ENCODE results near the gene L3MBTL1. TPM values are rescaled to one million over a fixed set of nuclear protein-coding genes. Genes with fewer than 3 reads are reported as not detected.

Gene L3MBTL1
- total RNA-seq, 1 donor from 2014 or later = 8.9 TPM

GRCh38 chr20:43513931-43514647 is 6.6 kb downstream of the L3MBTL1 start:
- Mint-ChIP-seq H3K4me3 (peak overlapping the region; percentile 95), H3K27me3 (ENCODE audit: insufficient read depth) (peaks cover 4% of the 10 kb centered on the region), H3K4me1 (ENCODE audit: low read depth) (no peaks in the 10 kb centered on the region), H3K9me3 (no peaks in the 10 kb centered on the region), H3K36me3 (ENCODE audit: low read depth) (no peaks in the 10 kb centered on the region), H3K27ac (peak overlapping the region; percentile 91)
- intact Hi-C loops (cut with micrococcal nuclease) = loop anchor here (1.0 kb wide), 4 partner anchors 22 to 153 kb away; partner anchors contain the start of genes IFT52, MYBL2 and SRSF6
- peak; percentile 88 for DNase-seq (ENCODE audit: low spot score)

GRCh38 chr20:43514648-43514999 is 7.1 kb downstream of the L3MBTL1 start:
- H3K4me3 Mint-ChIP-seq = peak overlapping the region; percentile 95
- H3K27me3 Mint-ChIP-seq (ENCODE audit: insufficient read depth) = peaks cover 4% of the 10 kb centered on the region
- intact Hi-C loops (cut with micrococcal nuclease) = loop anchor here (1.0 kb wide), 4 partner anchors 22 to 153 kb away; partner anchors contain the start of genes IFT52, MYBL2 and SRSF6
- no peaks in the 10 kb centered on the region for H3K4me1 Mint-ChIP-seq (ENCODE audit: low read depth)
- H3K36me3 Mint-ChIP-seq (ENCODE audit: low read depth) = no peaks in the 10 kb centered on the region
- peak overlapping the region; percentile 91 for H3K27ac Mint-ChIP-seq
- no peaks in the 10 kb centered on the region for H3K9me3 Mint-ChIP-seq
- DNase-seq (ENCODE audit: low spot score) = no peak

GRCh38 chr20:43515628-43516027 is 8.1 kb downstream of the L3MBTL1 start:
- H3K9me3 Mint-ChIP-seq = no peaks in the 10 kb centered on the region
- H3K27me3 Mint-ChIP-seq (ENCODE audit: insufficient read depth) = peaks cover 4% of the 10 kb centered on the region
- H3K4me3 Mint-ChIP-seq = peak overlapping the region; percentile 46
- no peak for DNase-seq (ENCODE audit: low spot score)
- no peaks in the 10 kb centered on the region for H3K4me1 Mint-ChIP-seq (ENCODE audit: low read depth)
- H3K27ac Mint-ChIP-seq = no peak overlapping the region
- intact Hi-C loops (cut with micrococcal nuclease) = no loop called here
- H3K36me3 Mint-ChIP-seq (ENCODE audit: low read depth) = no peaks in the 10 kb centered on the region

GRCh38 chr20:43516251-43516824 is 8.8 kb downstream of the L3MBTL1 start:
- intact Hi-C loops (cut with micrococcal nuclease) = no loop called here
- Mint-ChIP-seq H3K27me3 (ENCODE audit: insufficient read depth) (peaks cover 4% of the 10 kb centered on the region), H3K4me3 (no peak overlapping the region), H3K27ac (no peak overlapping the region), H3K36me3 (ENCODE audit: low read depth) (no peaks in the 10 kb centered on the region), H3K4me1 (ENCODE audit: low read depth) (no peaks in the 10 kb centered on the region), H3K9me3 (no peaks in the 10 kb centered on the region)
- no peak for DNase-seq (ENCODE audit: low spot score)

- Mint-ChIP-seq H3K9me3 (peaks cover 5% of the 10 kb centered on the region), H3K36me3 (ENCODE audit: low read depth) (no peaks in the 10 kb centered on the region), H3K4me1 (ENCODE audit: low read depth) (no peaks in the 10 kb centered on the region), H3K27ac (no peak overlapping the region), H3K4me3 (no peak overlapping the region), H3K27me3 (ENCODE audit: insufficient read depth) (no peaks in the 10 kb centered on the region)
- intact Hi-C loops (cut with micrococcal nuclease) = no loop called here
- no peak for DNase-seq (ENCODE audit: low spot score)
Measured at GRCh38 chr20:43520074-43520630, 12.7 kb downstream of the L3MBTL1 start.

GRCh38 chr20:43525021-43525420 is 17.5 kb downstream of the L3MBTL1 start:
- H3K9me3 Mint-ChIP-seq = peaks cover 5% of the 10 kb centered on the region
- H3K27ac Mint-ChIP-seq = no peak overlapping the region
- H3K36me3 Mint-ChIP-seq (ENCODE audit: low read depth) = no peaks in the 10 kb centered on the region
- peaks cover 4% of the 10 kb centered on the region for H3K27me3 Mint-ChIP-seq (ENCODE audit: insufficient read depth)
- DNase-seq (ENCODE audit: low spot score) = no peak
- H3K4me1 Mint-ChIP-seq (ENCODE audit: low read depth) = no peaks in the 10 kb centered on the region
- no peak overlapping the region for H3K4me3 Mint-ChIP-seq
- intact Hi-C loops (cut with micrococcal nuclease) = no loop called here

GRCh38 chr20:43528258-43528875 is 20.9 kb downstream of the L3MBTL1 start:
- no peaks in the 10 kb centered on the region for H3K4me1 Mint-ChIP-seq (ENCODE audit: low read depth)
- no peaks in the 10 kb centered on the region for H3K36me3 Mint-ChIP-seq (ENCODE audit: low read depth)
- H3K27me3 Mint-ChIP-seq (ENCODE audit: insufficient read depth) = peaks cover 4% of the 10 kb centered on the region
- no peak for DNase-seq (ENCODE audit: low spot score)
- H3K9me3 Mint-ChIP-seq = peaks cover 5% of the 10 kb centered on the region
- H3K4me3 Mint-ChIP-seq = no peak overlapping the region
- intact Hi-C loops (cut with micrococcal nuclease) = no loop called here
- H3K27ac Mint-ChIP-seq = no peak overlapping the region

- Mint-ChIP-seq H3K9me3 (peaks cover 5% of the 10 kb centered on the region), H3K27ac (no peak overlapping the region), H3K27me3 (ENCODE audit: insufficient read depth) (peaks cover 4% of the 10 kb centered on the region), H3K36me3 (ENCODE audit: low read depth) (no peaks in the 10 kb centered on the region), H3K4me3 (no peak overlapping the region), H3K4me1 (ENCODE audit: low read depth) (no peaks in the 10 kb centered on the region)
- DNase-seq (ENCODE audit: low spot score) = no peak
- intact Hi-C loops (cut with micrococcal nuclease) = no loop called here
Measured at GRCh38 chr20:43529051-43529450, 21.6 kb downstream of the L3MBTL1 start.

- H3K27me3 Mint-ChIP-seq (ENCODE audit: insufficient read depth) = peaks cover 4% of the 10 kb centered on the region
- intact Hi-C loops (cut with micrococcal nuclease) = no loop called here
- H3K27ac Mint-ChIP-seq = no peak overlapping the region
- H3K9me3 Mint-ChIP-seq = peaks cover 2% of the 10 kb centered on the region
- no peaks in the 10 kb centered on the region for H3K36me3 Mint-ChIP-seq (ENCODE audit: low read depth)
- no peak overlapping the region for H3K4me3 Mint-ChIP-seq
- H3K4me1 Mint-ChIP-seq (ENCODE audit: low read depth) = no peaks in the 10 kb centered on the region
- DNase-seq (ENCODE audit: low spot score) = no peak
Measured at GRCh38 chr20:43529457-43530153, 22.1 kb downstream of the L3MBTL1 start.

- intact Hi-C loops (cut with micrococcal nuclease) = no loop called here
- peaks cover 4% of the 10 kb centered on the region for H3K27me3 Mint-ChIP-seq (ENCODE audit: insufficient read depth)
- H3K27ac Mint-ChIP-seq = no peak overlapping the region
- no peak overlapping the region for H3K4me3 Mint-ChIP-seq
- no peaks in the 10 kb centered on the region for H3K9me3 Mint-ChIP-seq
- no peaks in the 10 kb centered on the region for H3K4me1 Mint-ChIP-seq (ENCODE audit: low read depth)
- H3K36me3 Mint-ChIP-seq (ENCODE audit: low read depth) = no peaks in the 10 kb centered on the region
- no peak for DNase-seq (ENCODE audit: low spot score)
Measured at GRCh38 chr20:43530321-43531090, 23.0 kb downstream of the L3MBTL1 start.

- no peak overlapping the region for H3K27ac Mint-ChIP-seq
- peaks cover 4% of the 10 kb centered on the region for H3K27me3 Mint-ChIP-seq (ENCODE audit: insufficient read depth)
- H3K4me1 Mint-ChIP-seq (ENCODE audit: low read depth) = no peaks in the 10 kb centered on the region
- no peaks in the 10 kb centered on the region for H3K36me3 Mint-ChIP-seq (ENCODE audit: low read depth)
- H3K4me3 Mint-ChIP-seq = no peak overlapping the region
- intact Hi-C loops (cut with micrococcal nuclease) = no loop called here
- H3K9me3 Mint-ChIP-seq = no peaks in the 10 kb centered on the region
- no peak for DNase-seq (ENCODE audit: low spot score)
Measured at GRCh38 chr20:43531091-43531443, 23.6 kb downstream of the L3MBTL1 start.

- Mint-ChIP-seq H3K27ac (no peak overlapping the region), H3K27me3 (ENCODE audit: insufficient read depth) (peaks cover 4% of the 10 kb centered on the region), H3K4me3 (no peak overlapping the region), H3K36me3 (ENCODE audit: low read depth) (no peaks in the 10 kb centered on the region), H3K9me3 (no peaks in the 10 kb centered on the region), H3K4me1 (ENCODE audit: low read depth) (no peaks in the 10 kb centered on the region)
- intact Hi-C loops (cut with micrococcal nuclease) = no loop called here
- no peak for DNase-seq (ENCODE audit: low spot score)
Measured at GRCh38 chr20:43532416-43533055, 25.0 kb downstream of the L3MBTL1 start.

Data from activated T-helper 1 cell treated with anti-CD3 and anti-CD28 coated beads, Interleukin-12 subunit alpha, Interleukin-12 subunit beta, Interleukin-2, Interleukin-4 antibody, amounts not matched to agents 30 ng/mL and 10 ng/mL and 1 ng/mL, durations not matched to agents 14 hours and 24 hours and 36 hours (primary cell).